HepG2 (cell line): ENCODE results near the gene STX5. TPM values are rescaled to one million over a fixed set of nuclear protein-coding genes. Genes with fewer than 3 reads are reported as not detected.

Source experiments
- ADNP ChIP-seq: sonication (generic); formaldehyde crosslinking; IDR thresholded peaks from 2 replicates; pipeline ENCODE4 v1.4.0; 2020; ENCODE audit warnings: missing genetic modification reagents
- ARNTL ChIP-seq: sonication (generic); formaldehyde crosslinking; IDR thresholded peaks from 2 replicates; pipeline ENCODE4 v1.4.0; 2020; ENCODE audit warnings: mild to moderate bottlenecking, missing genetic modification reagents
- ERF ChIP-seq: IDR thresholded peaks from 2 replicates; pipeline ENCODE4 v1.6.1; 2018; ENCODE audit warnings: missing biosample characterization, missing genetic modification reagents
- HIVEP1 ChIP-seq: sonication (generic); formaldehyde crosslinking; IDR thresholded peaks from 2 replicates; pipeline ENCODE4 v1.4.0; 2020; ENCODE audit warnings: mild to moderate bottlenecking, missing genetic modification reagents
- HOXA5 ChIP-seq: sonication (generic); formaldehyde crosslinking; IDR thresholded peaks from 2 replicates; pipeline ENCODE4 v1.4.0; 2020; ENCODE audit warnings: missing genetic modification reagents
- LBX2 ChIP-seq: sonication (generic); formaldehyde crosslinking; IDR thresholded peaks from 2 replicates; pipeline ENCODE4 v1.5.0; 2020; ENCODE audit warnings: missing genetic modification reagents, mild to moderate bottlenecking, borderline replicate concordance
- NR3C1 ChIP-seq: sonication (generic); formaldehyde crosslinking; IDR thresholded peaks from 2 replicates; pipeline ENCODE4 v1.4.0; 2020; ENCODE audit warnings: missing genetic modification reagents
- PBX2 ChIP-seq: IDR thresholded peaks from 2 replicates; pipeline ENCODE4 v1.6.1; 2016; ENCODE audit warnings: control low read depth
- PHB2 ChIP-seq: fragments of 450-650 bp; IDR thresholded peaks from 2 replicates; pipeline ENCODE4 v1.6.1; 2018; ENCODE audit not compliant: partially characterized antibody
- PLRG1 ChIP-seq: fragments of 450-650 bp; conservative IDR thresholded peaks from 2 replicates; pipeline ENCODE4 v1.6.1; 2016
- RBM39 ChIP-seq: fragments of 200-400 bp; formaldehyde crosslinking; IDR thresholded peaks from one replicate; pipeline ENCODE4 v1.6.1; 2018; ENCODE audit warnings: antibody characterized with exemption, mild to moderate bottlenecking, low read depth, low read length; ENCODE audit not compliant: poor library complexity, severe bottlenecking
- SMARCE1 ChIP-seq: fragments of 450-650 bp; IDR thresholded peaks from 2 replicates; pipeline ENCODE4 v1.6.1; 2017; ENCODE audit warnings: borderline replicate concordance
- TSC22D2 ChIP-seq: sonication (generic); formaldehyde crosslinking; IDR thresholded peaks from 2 replicates; pipeline ENCODE4 v1.5.1; 2020; ENCODE audit warnings: missing genetic modification reagents, mild to moderate bottlenecking, borderline replicate concordance
- ZBTB1 ChIP-seq: sonication (generic); formaldehyde crosslinking; IDR thresholded peaks from 2 replicates; pipeline ENCODE4 v1.4.0; 2020; ENCODE audit warnings: missing genetic modification reagents, borderline replicate concordance
- ZBTB20 ChIP-seq: sonication (generic); formaldehyde crosslinking; IDR thresholded peaks from 2 replicates; pipeline ENCODE4 v1.8.1; 2023; ENCODE audit warnings: missing genetic modification reagents, low read depth, mild to moderate bottlenecking, borderline replicate concordance
- ZNF281 ChIP-seq: sonication (generic); formaldehyde crosslinking; IDR thresholded peaks from 2 replicates; pipeline ENCODE4 v1.4.0; 2020; ENCODE audit warnings: missing genetic modification reagents, borderline replicate concordance
- ZNF343 ChIP-seq: sonication (generic); formaldehyde crosslinking; IDR thresholded peaks from 2 replicates; pipeline ENCODE4 v1.4.0; 2020; ENCODE audit warnings: mild to moderate bottlenecking, missing genetic modification reagents
- ZNF431 ChIP-seq: sonication (generic); formaldehyde crosslinking; IDR thresholded peaks from 2 replicates; pipeline ENCODE4 v1.9.0; 2022; ENCODE audit warnings: missing genetic modification reagents, low read depth, mild to moderate bottlenecking, borderline replicate concordance
- ZNF770 ChIP-seq: sonication (generic); formaldehyde crosslinking; IDR thresholded peaks from 2 replicates; pipeline ENCODE4 v1.5.0; 2020; ENCODE audit warnings: mild to moderate bottlenecking, missing genetic modification reagents
- polyA plus RNA-seq, 8 experiments: library from polyadenylated mRNA; depleted of rRNA in 3 of 8; stranded (reverse) in 7 of 8; unstranded in 1 of 8; fragments of >200 nt; fragmentation: Illumina TruSeq in 4 of 8; extraction: Trizol in 4 of 8; gene quantifications; 2 replicates each; pipeline versions ENCODE4 v1.2.1 to v1.2.3, GENCODE V29; 2011 to 2016; ENCODE audit warnings: low read depth in 4 of 8, missing spikeins in 1 of 8, mixed read lengths in 1 of 8; ENCODE audit not compliant: insufficient read depth in 1 of 8
- total RNA-seq, 5 experiments: library from RNA; depleted of rRNA; stranded (reverse); fragments of >200 nt; fragmentation: Illumina TruSeq; extraction: Trizol; gene quantifications; 2 replicates each; pipeline ENCODE4 v1.2.3, GENCODE V29; 2016; ENCODE audit warnings: low read depth in 1 of 5

STX5 gene
- total and polyA plus RNA-seq, 2 of the 13 experiments (the other 11 are each of a cell fraction or from before 2014, with no cell fraction given) = 26.9 to 30.0 TPM

GRCh38 chr11:62805076-62805892 is 26.6 kb downstream of the STX5 start, which contains the start of gene NXF1 (continued):
- peak; percentile 53; the same call in 1 of the 2 replicates for TF ChIP-seq ZBTB20 (CRISPR knock-in tag)
- TF ChIP-seq PBX2 (CRISPR knock-in tag) = no peak
- TF ChIP-seq HIVEP1 = peak; percentile 50; the same call in 1 of the 2 replicates
- no peak for TF ChIP-seq PLRG1
- TF ChIP-seq ZNF431 (CRISPR knock-in tag) = no peak
- no peak for TF ChIP-seq ADNP (CRISPR knock-in tag)
- TF ChIP-seq SMARCE1 = no peak
- peak; percentile 71 for TF ChIP-seq ZNF770 (CRISPR knock-in tag)
- TF ChIP-seq ZBTB1 = no peak
- TF ChIP-seq TSC22D2 (CRISPR knock-in tag) = peak; percentile 94
- TF ChIP-seq PHB2 = no peak
- 0 out of 2 replicates have a peak, but pooled peaks have one; percentile 76 for TF ChIP-seq LBX2 (CRISPR knock-in tag)
- TF ChIP-seq ERF (CRISPR knock-in tag) = peak; percentile 96
- TF ChIP-seq ZNF281 (CRISPR knock-in tag) = 0 out of 2 replicates have a peak, but pooled peaks have one; percentile 28
- TF ChIP-seq ARNTL (CRISPR knock-in tag) = no peak
- peak; percentile 98 for TF ChIP-seq RBM39
- 0 out of 2 replicates have a peak, but pooled peaks have one; percentile 57 for TF ChIP-seq ZNF343 (CRISPR knock-in tag)
- TF ChIP-seq NR3C1 (CRISPR knock-in tag) = no peak
- TF ChIP-seq HOXA5 (CRISPR knock-in tag) = peak; percentile 94; the same call in 1 of the 2 replicates
